Subcutaneous abdominal adipose tissue (tissue), 5 donors: Measurements from ENCODE around the gene SIRT1.

Experiments used
- H3K27ac ChIP-seq: one replicate; pipeline ENCODE4 v1.7.0; 2013; ENCODE audit warnings: low read depth, mild to moderate bottlenecking, inconsistent platforms, low read length, moderate library complexity
- H3K27me3 ChIP-seq, 5 donors: one replicate each; pipeline ENCODE4 v1.7.0; 2013; ENCODE audit warnings: low read length in 5 of 5, inconsistent platforms in 1 of 5; ENCODE audit not compliant: control insufficient read depth in 5 of 5, insufficient read depth in 4 of 5
- H3K36me3 ChIP-seq, 5 donors: one replicate each; pipeline ENCODE4 v1.7.0; 2013; ENCODE audit warnings: low read length in 5 of 5; ENCODE audit not compliant: control insufficient read depth in 5 of 5, insufficient read depth in 5 of 5
- H3K4me1 ChIP-seq, 5 donors: one replicate each; pipeline ENCODE4 v1.7.0; 2013; ENCODE audit warnings: low read length in 5 of 5, mild to moderate bottlenecking in 3 of 5, moderate library complexity in 1 of 5; ENCODE audit not compliant: control insufficient read depth in 5 of 5, insufficient read depth in 5 of 5
- H3K4me3 ChIP-seq, 5 donors: one replicate each; pipeline ENCODE4 v1.7.0; 2013; ENCODE audit warnings: low read length in 5 of 5, low read depth in 1 of 5
- H3K9ac ChIP-seq, 5 donors: one replicate each; pipeline ENCODE4 v1.7.0; 2013; ENCODE audit warnings: low read length in 5 of 5, mild to moderate bottlenecking in 4 of 5, moderate library complexity in 3 of 5
- H3K9me3 ChIP-seq, 5 donors: one replicate each; pipeline ENCODE4 v1.7.0; 2013; ENCODE audit warnings: low read length in 5 of 5; ENCODE audit not compliant: control insufficient read depth in 5 of 5
- donor health status: healthy.
- donor health status: healthy.
- donor health status: healthy.
- donor health status: healthy.
- donor health status: healthy.

SIRT1 gene

DNA sequence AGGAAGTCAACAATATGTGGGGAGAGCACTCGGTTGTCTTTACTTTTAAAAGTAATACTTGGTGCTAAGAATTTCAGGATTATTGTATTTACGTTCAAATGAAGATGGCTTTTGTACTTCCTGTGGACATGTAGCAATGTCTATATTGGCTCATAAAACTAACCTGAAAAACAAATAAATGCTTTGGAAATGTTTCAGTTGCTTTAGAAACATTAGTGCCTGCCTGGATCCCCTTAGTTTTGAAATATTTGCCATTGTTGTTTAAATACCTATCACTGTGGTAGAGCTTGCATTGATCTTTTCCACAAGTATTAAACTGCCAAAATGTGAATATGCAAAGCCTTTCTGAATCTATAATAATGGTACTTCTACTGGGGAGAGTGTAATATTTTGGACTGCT, 32.7 kb downstream of the SIRT1 start:
- Histone ChIP-seq H3K4me3 (no peak overlapping the region), H3K9me3 (no peaks in the 10 kb centered on the region), H3K9ac (no peak overlapping the region), H3K27me3 (no peaks in the 10 kb centered on the region), H3K4me1 (peaks cover 0 to 11% (median 0%) of the 10 kb centered on the region in 5 donors), H3K27ac (no peak overlapping the region), H3K36me3 (peaks cover 24 to 58% (median 36%) of the 10 kb centered on the region in 5 donors)

DNA sequence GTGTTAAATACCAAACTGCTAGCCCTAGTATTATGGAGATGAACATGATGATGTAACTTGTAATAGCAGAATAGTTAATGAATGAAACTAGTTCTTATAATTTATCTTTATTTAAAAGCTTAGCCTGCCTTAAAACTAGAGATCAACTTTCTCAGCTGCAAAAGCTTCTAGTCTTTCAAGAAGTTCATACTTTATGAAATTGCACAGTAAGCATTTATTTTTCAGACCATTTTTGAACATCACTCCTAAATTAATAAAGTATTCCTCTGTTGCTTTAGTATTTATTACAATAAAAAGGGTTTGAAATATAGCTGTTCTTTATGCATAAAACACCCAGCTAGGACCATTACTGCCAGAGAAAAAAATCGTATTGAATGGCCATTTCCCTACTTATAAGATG, 33.2 kb downstream of the SIRT1 start:
- no peak overlapping the region for H3K9ac ChIP-seq
- peaks cover 19 to 55% (median 33%) of the 10 kb centered on the region in 5 donors for H3K36me3 ChIP-seq
- H3K4me3 ChIP-seq, result no peak overlapping the region

DNA sequence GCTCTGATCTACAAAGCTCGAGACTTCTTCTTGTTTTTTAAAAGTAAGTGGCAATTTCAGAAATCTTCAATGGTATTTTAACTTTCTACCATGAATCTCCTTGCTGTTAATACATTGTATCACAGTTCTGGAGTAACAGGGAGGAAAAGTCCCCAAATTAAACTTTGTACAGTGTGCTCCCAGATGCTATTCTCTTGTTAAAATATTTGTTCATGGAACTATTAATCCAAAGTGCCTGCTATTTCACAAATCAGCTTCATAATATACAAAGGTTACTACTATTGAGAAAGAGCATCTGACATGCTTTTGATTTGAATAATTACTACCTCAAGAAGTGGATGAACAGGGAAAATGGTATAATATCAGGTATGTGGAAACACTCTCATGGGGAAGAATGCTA, 36.6 kb downstream of the SIRT1 start:
- peaks cover 0 to 11% (median 0%) of the 10 kb centered on the region in 5 donors for H3K4me1 ChIP-seq
- H3K27ac ChIP-seq, result peak overlapping the region; percentile 53
- H3K36me3 ChIP-seq, result peaks cover 13 to 46% (median 23%) of the 10 kb centered on the region in 5 donors
- no peaks in the 10 kb centered on the region for H3K9me3 ChIP-seq
- no peak overlapping the region for H3K9ac ChIP-seq
- no peak overlapping the region for H3K4me3 ChIP-seq
- H3K27me3 ChIP-seq, result no peaks in the 10 kb centered on the region

More for the DNA sequence above, 33.2 kb downstream of the SIRT1 start:
- Histone ChIP-seq H3K9me3 (no peaks in the 10 kb centered on the region), H3K27me3 (no peaks in the 10 kb centered on the region), H3K4me1 (peaks cover 0 to 11% (median 0%) of the 10 kb centered on the region in 5 donors), H3K27ac (no peak overlapping the region)

DNA sequence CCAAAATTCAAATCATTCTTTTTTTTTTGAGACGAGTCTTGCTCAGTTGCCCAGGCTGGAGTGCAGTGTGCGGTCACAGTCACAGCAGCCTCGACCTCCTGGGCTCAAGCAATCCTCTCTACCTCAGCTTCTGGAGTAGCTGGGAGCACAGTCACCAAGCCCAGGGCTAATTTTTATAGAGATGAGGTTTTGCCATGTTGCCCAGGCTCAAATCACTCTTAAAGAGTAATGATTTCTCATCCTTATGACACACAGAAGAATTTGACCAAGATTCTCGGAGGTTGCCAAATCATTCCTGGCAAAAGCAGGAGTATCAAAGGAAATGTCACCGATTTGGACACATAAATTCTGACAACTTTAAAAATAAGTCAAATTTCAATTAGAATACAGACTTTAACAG, 39.1 kb downstream of the SIRT1 start:
- peak overlapping the region; percentile 47 for H3K27ac ChIP-seq
- peaks cover 0 to 11% (median 0%) of the 10 kb centered on the region in 5 donors for H3K4me1 ChIP-seq
- no peaks in the 10 kb centered on the region for H3K9me3 ChIP-seq
- peaks cover 19 to 47% (median 23%) of the 10 kb centered on the region in 5 donors for H3K36me3 ChIP-seq
- no peaks in the 10 kb centered on the region for H3K27me3 ChIP-seq
- H3K9ac ChIP-seq, result no peak overlapping the region
- no peak overlapping the region for H3K4me3 ChIP-seq

DNA sequence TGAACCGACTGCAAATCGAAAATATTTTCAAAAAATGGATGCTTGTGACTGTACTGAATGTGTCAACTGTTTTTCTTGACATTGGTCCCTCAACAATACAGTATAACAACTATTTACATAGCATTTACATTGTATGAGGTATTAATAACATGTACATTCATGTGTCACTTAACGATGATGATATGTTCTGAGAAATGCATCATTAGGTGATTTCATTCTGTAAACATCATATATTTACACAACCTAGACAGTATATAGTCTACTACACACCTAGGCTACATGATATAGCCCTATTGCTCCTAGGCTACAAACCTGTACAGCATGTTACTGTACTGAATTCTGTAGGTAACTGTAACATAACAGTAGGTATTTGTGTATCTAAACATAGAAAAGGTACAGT, 39.7 kb downstream of the SIRT1 start:
- H3K4me1 ChIP-seq, result peaks cover 0 to 11% (median 0%) of the 10 kb centered on the region in 5 donors
- peaks cover 19 to 45% (median 23%) of the 10 kb centered on the region in 5 donors for H3K36me3 ChIP-seq
- no peaks in the 10 kb centered on the region for H3K9me3 ChIP-seq
- no peak overlapping the region for H3K9ac ChIP-seq
- no peaks in the 10 kb centered on the region for H3K27me3 ChIP-seq
- no peak overlapping the region for H3K4me3 ChIP-seq
- peak overlapping the region; percentile 47 for H3K27ac ChIP-seq

DNA sequence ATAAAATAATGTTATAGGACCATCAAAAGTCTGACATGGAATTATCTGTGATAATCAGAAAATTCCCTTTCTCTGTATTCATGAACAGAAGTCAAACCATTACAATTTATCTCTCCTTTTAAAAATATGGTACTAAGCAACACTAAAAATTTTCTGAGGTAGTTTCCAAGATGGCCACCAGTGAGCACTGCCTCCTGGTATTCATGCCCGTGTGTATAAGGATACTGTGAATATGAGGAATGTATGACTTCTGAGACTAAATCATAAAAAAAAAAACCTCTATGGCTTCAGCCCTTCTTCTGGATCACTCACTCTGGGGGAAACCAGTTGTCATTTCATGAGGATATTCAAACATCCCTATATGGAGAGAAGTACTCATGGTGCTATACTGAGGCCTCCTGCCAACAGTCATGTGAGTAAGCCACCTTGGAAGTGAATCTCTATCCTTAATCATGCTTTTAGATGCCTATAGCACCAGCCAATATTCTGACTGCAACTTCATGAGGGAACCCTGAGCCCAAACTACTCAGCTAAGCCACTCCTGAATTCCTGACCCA, 41.1 kb downstream of the SIRT1 start:
- H3K4me1 ChIP-seq, result peaks cover 0 to 10% (median 0%) of the 10 kb centered on the region in 5 donors
- no peak overlapping the region for H3K9ac ChIP-seq
- no peak overlapping the region for H3K4me3 ChIP-seq
- H3K9me3 ChIP-seq, result no peaks in the 10 kb centered on the region
- H3K36me3 ChIP-seq, result peaks cover 23 to 49% (median 28%) of the 10 kb centered on the region in 5 donors
- H3K27me3 ChIP-seq, result no peaks in the 10 kb centered on the region
- no peak overlapping the region for H3K27ac ChIP-seq

DNA sequence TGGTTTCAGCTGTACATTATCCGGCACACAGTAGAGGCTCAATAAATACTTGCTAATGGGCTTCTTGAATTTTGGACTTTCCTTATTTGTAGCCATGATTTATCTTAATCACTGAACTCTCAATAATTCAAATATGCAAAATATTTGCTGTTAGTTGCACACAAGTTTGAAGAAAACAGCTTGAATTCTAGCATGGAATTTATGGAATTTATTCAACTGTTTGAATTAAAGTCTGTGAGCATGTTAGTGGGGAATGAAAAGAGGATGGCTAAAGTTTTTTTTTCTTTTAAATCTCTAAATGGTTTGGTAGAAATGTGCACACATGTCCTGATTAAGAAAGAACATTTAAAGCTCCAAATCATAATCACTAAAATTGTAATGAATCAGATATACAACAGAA, 42.5 kb downstream of the SIRT1 start:
- Histone ChIP-seq H3K4me1 (peaks cover 0 to 3% (median 0%) of the 10 kb centered on the region in 5 donors), H3K9ac (no peak overlapping the region), H3K27ac (no peak overlapping the region), H3K4me3 (no peak overlapping the region), H3K27me3 (no peaks in the 10 kb centered on the region), H3K36me3 (peaks cover 26 to 63% (median 35%) of the 10 kb centered on the region in 5 donors), H3K9me3 (no peaks in the 10 kb centered on the region)

GRCh38 chr10:67933199-67933598, 48.7 kb downstream of the SIRT1 start:
- Histone ChIP-seq H3K27ac (no peak overlapping the region), H3K4me1 (no peaks in the 10 kb centered on the region), H3K9me3 (no peaks in the 10 kb centered on the region), H3K4me3 (no peak overlapping the region), H3K36me3 (peaks cover 21 to 58% (median 33%) of the 10 kb centered on the region in 5 donors), H3K27me3 (no peaks in the 10 kb centered on the region), H3K9ac (no peak overlapping the region)

GRCh38 chr10:67934336-67934735, 49.9 kb downstream of the SIRT1 start:
- H3K27ac ChIP-seq, result no peak overlapping the region
- no peaks in the 10 kb centered on the region for H3K4me1 ChIP-seq
- H3K9me3 ChIP-seq, result no peaks in the 10 kb centered on the region
- peaks cover 25 to 57% (median 35%) of the 10 kb centered on the region in 5 donors for H3K36me3 ChIP-seq
- no peak overlapping the region for H3K9ac ChIP-seq
- H3K27me3 ChIP-seq, result no peaks in the 10 kb centered on the region
- H3K4me3 ChIP-seq, result no peak overlapping the region

DNA sequence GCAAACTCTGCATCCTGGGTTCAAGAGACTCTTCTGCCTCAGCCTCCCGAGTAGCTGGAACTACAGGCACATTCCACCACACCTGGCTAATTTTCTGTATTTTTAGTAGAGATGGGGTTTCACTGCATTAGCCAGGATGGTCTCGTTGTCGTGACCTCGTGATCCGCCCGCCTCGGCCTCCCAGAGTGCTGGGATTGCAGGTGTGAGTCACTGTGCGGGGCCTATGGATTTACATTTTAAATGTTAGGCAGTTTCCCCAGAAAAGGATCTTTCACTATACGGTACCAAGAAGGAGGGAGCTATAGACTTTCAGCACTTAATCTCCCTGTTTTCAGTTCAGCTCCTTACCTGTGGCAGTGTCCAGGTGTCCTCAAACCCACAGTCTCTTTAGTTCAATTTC, 50.8 kb downstream of the SIRT1 start:
- no peak overlapping the region for H3K9ac ChIP-seq
- H3K27me3 ChIP-seq, result no peaks in the 10 kb centered on the region
- H3K36me3 ChIP-seq, result peaks cover 26 to 55% (median 32%) of the 10 kb centered on the region in 5 donors
- H3K4me3 ChIP-seq, result no peak overlapping the region
- no peaks in the 10 kb centered on the region for H3K9me3 ChIP-seq
- H3K4me1 ChIP-seq, result no peaks in the 10 kb centered on the region
- H3K27ac ChIP-seq, result no peak overlapping the region
